CD4-positive, alpha-beta T cell (primary cell): ENCODE results near the gene GNG2. TPM values are rescaled to one million over a fixed set of nuclear protein-coding genes. Genes with fewer than 3 reads are reported as not detected.

Experiments used
- ATAC-seq: fragments of 200-7000 bp; cut with Tn5 transposase; one replicate; pipeline ENCODE4 v1.10.0; 2022; ENCODE audit warnings: mild to moderate bottlenecking; ENCODE audit not compliant: poor library complexity
- CTCF ChIA-PET: fragments of 350-600 bp; sonication (Branson Sonifier 250); formaldehyde crosslinking; loops from one replicate; lab custom pipeline; 2021; ENCODE audit warnings: antibody characterized with exemption, inconsistent platforms; lab: Charles Lee
- POLR2A ChIA-PET: fragments of 350-600 bp; sonication (Branson Sonifier 250); formaldehyde crosslinking; loops from one replicate; lab custom pipeline; 2021; ENCODE audit warnings: antibody characterized with exemption, inconsistent platforms; lab: Charles Lee
- DNase-seq, 14 experiments: peaks; one replicate each; pipeline ENCODE4 v3.0.0-alpha.2; 2013 to 2020; ENCODE audit warnings: mixed read lengths in 2 of 14
- H3K27ac ChIP-seq, 2 donors: one replicate each; pipeline versions ENCODE4 v1.5.1 to v1.7.0; 2013; ENCODE audit warnings: low read length in 2 of 2, low read depth in 1 of 2, mild to moderate bottlenecking in 1 of 2
- H3K27me3 ChIP-seq, 2 experiments: 1 replicate in 1 of 2; 2 replicates in 1 of 2; pipeline versions ENCODE4 v1.6.1 to v1.7.0; 2013; ENCODE audit warnings: low read length in 2 of 2, control low read depth in 1 of 2, mild to moderate bottlenecking in 1 of 2, moderate library complexity in 1 of 2; ENCODE audit not compliant: insufficient read depth in 2 of 2, control insufficient read depth in 1 of 2
- H3K36me3 ChIP-seq: one replicate; pipeline ENCODE4 v1.6.1; 2013; ENCODE audit warnings: low read length, control low read depth; ENCODE audit not compliant: insufficient read depth
- H3K4me1 ChIP-seq: one replicate; pipeline ENCODE4 v1.6.1; 2013; ENCODE audit warnings: low read length, control low read depth; ENCODE audit not compliant: insufficient read depth
- H3K4me3 ChIP-seq: one replicate; pipeline ENCODE4 v1.5.1; 2013; ENCODE audit warnings: mild to moderate bottlenecking, low read length, moderate library complexity
- H3K9me3 ChIP-seq, 2 experiments: 1 replicate in 1 of 2; 2 replicates in 1 of 2; pipeline versions ENCODE4 v1.6.1 to v1.7.0; 2013; ENCODE audit warnings: low read length in 2 of 2, mild to moderate bottlenecking in 2 of 2, control low read depth in 1 of 2, moderate library complexity in 1 of 2; ENCODE audit not compliant: control insufficient read depth in 1 of 2, insufficient read depth in 1 of 2
- H3K27ac Mint-ChIP-seq: one replicate; pipeline ENCODE4 v1.8.0; 2020; ENCODE audit warnings: mixed read lengths
- H3K27me3 Mint-ChIP-seq: one replicate; pipeline ENCODE4 v1.8.0; 2021; ENCODE audit warnings: mixed read lengths
- H3K36me3 Mint-ChIP-seq: one replicate; pipeline ENCODE4 v1.8.0; 2021; ENCODE audit warnings: low read depth, mixed read lengths
- H3K4me1 Mint-ChIP-seq: one replicate; pipeline ENCODE4 v1.8.0; 2021; ENCODE audit warnings: low read depth, mixed read lengths
- H3K4me3 Mint-ChIP-seq: one replicate; pipeline ENCODE4 v1.8.0; 2020; ENCODE audit warnings: mild to moderate bottlenecking, mixed read lengths
- H3K9me3 Mint-ChIP-seq: one replicate; pipeline ENCODE4 v1.8.0; 2020; ENCODE audit warnings: mixed read lengths
- CTCF ChIP-seq: fragments of 200-600 bp; IDR thresholded peaks from one replicate; pipeline ENCODE4 v1.8.0; 2022; ENCODE audit warnings: antibody characterized with exemption, mild to moderate bottlenecking
- intact Hi-C, 2 experiments: fragments of 100-400 bp; cut with DNase I in 1 of 2; cut with micrococcal nuclease in 1 of 2; formaldehyde crosslinking; loops; one replicate each; pipeline versions ENCODE4 v1.15.1 to v1.9.0; 2023 to 2025; cut with DNase I, micrococcal nuclease
- total RNA-seq, 174 experiments: library from RNA in 2 of 174; stranded (reverse) in 2 of 174; gene quantifications; one replicate each; pipeline ENCODE4 v1.2.3 and lab custom pipeline; 2021 to 2026

The GNG2 gene
- total RNA-seq, 2 experiments from 2014 or later = 138 to 139 TPM

- no peaks in the 10 kb centered on the region for H3K27me3 Mint-ChIP-seq
- CTCF ChIA-PET = interaction anchor here (2.8 kb wide), 1 partner anchor 11 kb away, joined by 15 read pairs; no protein-coding TSS in a partner anchor
Observed at GRCh38 chr14:51967521-51967920, 107.1 kb downstream of the GNG2 start.

GRCh38 chr14:51969852-51970540 is 109.6 kb downstream of the GNG2 start:
- intact Hi-C loops = no loop called here
- peak; percentile 34 for ATAC-seq
- no peak for DNase-seq
- Mint-ChIP-seq H3K4me3 (no peak overlapping the region), H3K27ac (peak overlapping the region; percentile 72), H3K4me1 (peaks cover 8% of the 10 kb centered on the region), H3K36me3 (peaks cover 54% of the 10 kb centered on the region), H3K9me3 (no peaks in the 10 kb centered on the region), H3K27me3 (no peaks in the 10 kb centered on the region)
- Histone ChIP-seq H3K4me3 (no peak overlapping the region), H3K9me3 (no peaks in the 10 kb centered on the region), H3K27ac (no peak overlapping the region), H3K36me3 (peaks cover 37% of the 10 kb centered on the region), H3K27me3 (no peaks in the 10 kb centered on the region), H3K4me1 (no peaks in the 10 kb centered on the region)
- no peak for TF ChIP-seq CTCF
- CTCF ChIA-PET = no interaction called here
- POLR2A ChIA-PET = no interaction called here

More at GRCh38 chr14:51967521-51967920, 107.1 kb downstream of the GNG2 start:
- no peak for TF ChIP-seq CTCF
- intact Hi-C loops = no loop called here
- Histone ChIP-seq H3K9me3 (no peaks in the 10 kb centered on the region), H3K27ac (no peak overlapping the region), H3K27me3 (no peaks in the 10 kb centered on the region), H3K4me3 (no peak overlapping the region), H3K4me1 (peaks cover 3% of the 10 kb centered on the region), H3K36me3 (peaks cover 56% of the 10 kb centered on the region)
- DNase-seq = no peak
- peak overlapping the region; percentile 10 for H3K27ac Mint-ChIP-seq
- H3K4me1 Mint-ChIP-seq = peaks cover 27% of the 10 kb centered on the region
- ATAC-seq = no peak
- H3K4me3 Mint-ChIP-seq = no peak overlapping the region
- no peaks in the 10 kb centered on the region for H3K9me3 Mint-ChIP-seq
- peaks cover 79% of the 10 kb centered on the region for H3K36me3 Mint-ChIP-seq
- POLR2A ChIA-PET = no interaction called here

- CTCF ChIA-PET = interaction anchor here (1.0 kb wide), 1 partner anchor 78 kb away, joined by 3 read pairs; no protein-coding TSS in a partner anchor
- peaks cover 32% of the 10 kb centered on the region for H3K36me3 Mint-ChIP-seq
- peaks cover 5% of the 10 kb centered on the region for H3K4me1 Mint-ChIP-seq
- DNase-seq (no peak), ATAC-seq (no peak)
- Histone ChIP-seq H3K36me3 (peaks cover 14% of the 10 kb centered on the region), H3K27me3 (no peaks in the 10 kb centered on the region), H3K4me1 (no peaks in the 10 kb centered on the region), H3K27ac (no peak overlapping the region), H3K9me3 (no peaks in the 10 kb centered on the region), H3K4me3 (no peak overlapping the region)
- H3K27me3 Mint-ChIP-seq = no peaks in the 10 kb centered on the region
- H3K4me3 Mint-ChIP-seq = no peak overlapping the region
- POLR2A ChIA-PET = no interaction called here
- H3K9me3 Mint-ChIP-seq = no peaks in the 10 kb centered on the region
- no peak for TF ChIP-seq CTCF
- peak overlapping the region; percentile 40 for H3K27ac Mint-ChIP-seq
- intact Hi-C loops = loop anchor here in 1 of 2 experiments (2.0 kb wide), 1 partner anchor 18 kb away; no protein-coding TSS in a partner anchor
Observed at GRCh38 chr14:51972566-51972965, 112.2 kb downstream of the GNG2 start.
